Bone marrow (tissue), 2 donors: ENCODE measurements around the gene EFL1.

Source experiments
- DNase-seq, 2 donors: peaks; one replicate each; lab custom pipeline; 2025; lab: John Stamatoyannopoulos, UW

EFL1 gene

GRCh38 chr15:82081914-82082762 is 180.4 kb downstream of the EFL1 start:
- DNase-seq, result no peak

GRCh38 chr15:82080774-82081173 is 181.8 kb downstream of the EFL1 start:
- DNase-seq, result no peak
